NCI-H446 (cell line): ENCODE measurements around the gene MPHOSPH10.
A peak's percentile ranks its signal among the peaks of the same experiment; 100 is the strongest.
"Not testable (repeated sequence)": the region's sequence is repeated elsewhere in the genome, so short reads cannot be mapped to it uniquely, and the experiment has no call there.

ENCODE experiments used
- DNase-seq, 2 experiments: peaks; one replicate each; lab custom pipeline; 2025; lab: John Stamatoyannopoulos, UW

The MPHOSPH10 gene, protein sequence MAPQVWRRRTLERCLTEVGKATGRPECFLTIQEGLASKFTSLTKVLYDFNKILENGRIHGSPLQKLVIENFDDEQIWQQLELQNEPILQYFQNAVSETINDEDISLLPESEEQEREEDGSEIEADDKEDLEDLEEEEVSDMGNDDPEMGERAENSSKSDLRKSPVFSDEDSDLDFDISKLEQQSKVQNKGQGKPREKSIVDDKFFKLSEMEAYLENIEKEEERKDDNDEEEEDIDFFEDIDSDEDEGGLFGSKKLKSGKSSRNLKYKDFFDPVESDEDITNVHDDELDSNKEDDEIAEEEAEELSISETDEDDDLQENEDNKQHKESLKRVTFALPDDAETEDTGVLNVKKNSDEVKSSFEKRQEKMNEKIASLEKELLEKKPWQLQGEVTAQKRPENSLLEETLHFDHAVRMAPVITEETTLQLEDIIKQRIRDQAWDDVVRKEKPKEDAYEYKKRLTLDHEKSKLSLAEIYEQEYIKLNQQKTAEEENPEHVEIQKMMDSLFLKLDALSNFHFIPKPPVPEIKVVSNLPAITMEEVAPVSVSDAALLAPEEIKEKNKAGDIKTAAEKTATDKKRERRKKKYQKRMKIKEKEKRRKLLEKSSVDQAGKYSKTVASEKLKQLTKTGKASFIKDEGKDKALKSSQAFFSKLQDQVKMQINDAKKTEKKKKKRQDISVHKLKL

DNA sequence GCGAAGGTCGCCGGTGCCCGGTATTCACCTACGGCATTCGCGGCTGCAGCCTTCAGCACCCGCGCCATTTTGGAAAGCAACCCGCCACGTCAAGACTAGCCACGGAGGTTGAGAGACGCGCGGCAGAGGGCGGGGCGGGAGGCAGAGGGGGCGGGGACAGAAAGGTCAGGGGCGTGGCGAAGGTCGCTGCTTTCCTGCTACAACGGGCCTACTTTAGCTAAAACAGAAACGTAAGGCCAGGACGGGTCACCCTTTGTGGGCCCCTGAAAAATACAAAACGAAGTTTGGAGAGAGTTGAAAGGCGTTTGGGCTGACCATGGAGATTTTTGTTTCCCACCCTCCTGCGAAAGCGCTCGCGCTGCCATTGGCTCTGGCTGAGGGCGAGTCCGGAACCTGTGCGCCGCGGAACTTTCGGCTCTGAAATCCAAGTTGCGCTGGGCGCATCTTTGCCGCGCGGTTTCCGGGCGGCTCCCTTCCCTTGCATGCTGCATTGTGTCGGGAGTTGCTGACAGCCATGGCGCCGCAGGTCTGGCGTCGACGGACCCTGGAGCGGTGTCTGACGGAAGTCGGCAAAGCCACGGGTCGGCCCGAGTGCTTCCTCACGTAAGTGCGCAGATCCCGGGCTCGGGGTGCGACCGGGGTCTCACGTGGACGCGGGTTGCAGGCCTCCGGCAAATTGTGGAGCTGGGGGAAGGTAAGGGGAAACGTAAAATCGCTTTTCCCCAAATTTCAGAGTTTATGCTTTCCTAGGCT, at the start of gene MPHOSPH10, which contains the start of gene MCEE:
Gene MPHOSPH10, plus strand, starts transcription at position 483 of the 753 bp plus-strand sequence. Its CDS starts 32 bp downstream, at position 515.
Gene MCEE, minus strand, starts transcription at position 78 of the 753 bp plus-strand sequence. Its CDS starts 10 bp downstream, at position 68.
- peak; percentile 81 to 93 for DNase-seq

DNA sequence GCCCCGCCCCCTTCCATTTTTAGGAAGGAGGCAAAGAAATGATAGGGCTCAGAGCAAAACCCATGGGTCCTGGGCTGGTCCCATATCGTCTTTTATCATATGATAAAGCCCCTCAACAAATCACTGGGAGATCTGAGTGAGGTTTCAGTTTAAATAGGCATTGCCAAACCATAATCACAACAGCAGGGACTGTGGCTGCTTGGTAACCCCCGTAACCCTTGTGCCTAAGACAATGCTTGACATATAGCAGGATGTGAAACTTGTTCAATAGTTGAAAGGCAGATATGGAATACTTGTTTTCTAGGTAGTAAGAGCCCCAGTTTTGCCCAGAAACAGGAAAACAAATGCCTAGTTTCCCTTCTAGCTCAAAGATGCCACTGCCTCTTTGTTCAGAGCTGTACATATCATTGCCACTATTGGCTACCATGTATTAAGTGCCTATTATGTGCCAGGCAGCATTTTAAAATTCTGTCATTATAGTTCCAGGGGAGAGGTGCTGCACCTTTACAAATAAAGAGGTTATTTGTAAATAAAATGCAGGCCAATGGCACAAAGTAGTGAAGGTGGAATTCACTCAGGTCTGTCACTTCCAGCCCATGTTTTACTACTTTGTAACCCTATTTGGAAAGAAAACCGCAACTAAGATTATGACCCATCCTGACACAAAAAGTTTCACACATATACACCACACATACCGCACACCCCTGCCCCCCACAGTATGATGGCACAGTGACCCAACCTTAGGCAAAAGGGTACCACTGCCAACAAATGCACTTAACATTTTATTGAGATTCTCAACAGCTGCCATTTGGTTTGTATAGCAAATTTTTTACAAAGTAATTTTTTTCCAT, 47.8 kb upstream of the MPHOSPH10 start:
- DNase-seq, result no peak

DNA sequence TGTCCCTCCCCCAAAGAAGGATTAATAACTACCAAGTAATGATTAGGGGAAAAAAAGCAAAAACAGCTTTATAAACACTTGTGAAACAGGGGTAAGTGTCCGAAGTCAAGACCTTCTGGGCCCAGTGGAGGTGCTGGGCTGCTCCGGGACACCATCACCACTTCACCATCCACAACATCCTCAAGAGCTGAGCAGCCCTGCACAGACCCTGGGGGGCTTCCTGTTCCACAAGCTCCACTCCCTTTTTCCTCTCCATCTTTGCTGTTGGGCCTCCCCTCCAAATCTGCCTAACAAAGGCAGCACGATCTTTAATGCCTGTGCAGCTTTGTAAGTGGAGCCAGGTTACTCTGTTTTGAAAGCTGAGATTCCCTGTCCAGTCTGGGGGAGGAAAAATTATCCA, 47.1 kb upstream of the MPHOSPH10 start:
- DNase-seq, result not testable (repeated sequence)

DNA sequence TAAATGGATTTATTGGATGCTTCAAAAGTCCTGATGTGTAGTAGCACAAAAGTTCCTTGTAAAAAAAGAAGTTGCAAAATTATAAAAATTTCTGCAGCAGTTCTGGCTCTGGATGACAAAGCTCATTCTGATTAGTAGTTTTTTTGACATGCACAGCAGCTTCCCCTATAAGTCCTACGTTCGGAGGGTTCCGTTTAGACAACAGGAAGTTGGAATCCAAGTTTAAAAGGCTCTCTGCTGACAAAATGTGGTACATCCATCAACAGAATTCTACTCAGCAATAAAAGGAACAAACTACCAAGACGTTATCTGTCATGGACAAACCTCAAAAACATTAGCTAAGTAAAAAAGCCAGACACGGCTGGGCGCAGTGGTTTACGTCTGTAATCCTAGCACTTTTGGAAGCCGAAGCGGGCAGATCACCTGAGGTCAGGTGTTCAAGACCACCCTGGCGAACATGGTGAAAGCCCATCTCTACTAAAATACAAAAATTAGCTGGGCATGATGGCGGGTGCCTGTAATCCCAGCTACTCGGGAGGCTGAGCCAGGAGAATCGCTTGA, 46.6 kb upstream of the MPHOSPH10 start:
- not testable (repeated sequence) for DNase-seq

DNA sequence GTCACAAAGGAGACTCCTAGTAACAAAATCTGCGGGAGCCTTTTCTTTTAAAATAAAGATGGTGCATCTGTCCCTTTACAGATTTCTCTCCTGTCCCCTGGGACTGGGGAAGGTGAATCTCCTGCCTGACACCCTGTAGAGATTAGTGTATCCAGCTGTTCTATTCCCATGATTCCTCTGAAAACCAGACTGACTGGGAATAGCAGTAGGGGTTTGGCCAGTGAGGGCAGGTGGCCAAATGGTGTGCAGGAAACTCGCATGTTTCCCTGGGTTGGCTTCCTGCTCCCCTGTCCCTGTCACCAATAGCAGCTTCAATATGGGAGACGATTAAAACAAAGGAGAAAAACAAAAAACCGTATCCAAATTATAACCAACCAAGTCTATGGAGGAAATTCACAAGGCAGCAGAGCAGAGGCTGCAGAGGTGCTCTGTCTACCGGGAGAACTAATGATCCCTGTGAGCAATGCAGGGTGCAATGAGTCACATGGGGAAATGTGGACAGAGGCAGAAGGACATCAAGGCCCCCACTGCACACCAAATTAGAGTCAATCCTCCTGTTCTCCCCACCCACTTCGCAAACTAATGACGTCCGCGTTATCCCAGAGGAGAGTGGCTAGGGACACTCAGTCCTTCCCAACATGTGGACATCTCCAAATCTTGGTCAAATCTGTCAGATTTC, 45.0 kb upstream of the MPHOSPH10 start:
- DNase-seq, result not testable (repeated sequence)

DNA sequence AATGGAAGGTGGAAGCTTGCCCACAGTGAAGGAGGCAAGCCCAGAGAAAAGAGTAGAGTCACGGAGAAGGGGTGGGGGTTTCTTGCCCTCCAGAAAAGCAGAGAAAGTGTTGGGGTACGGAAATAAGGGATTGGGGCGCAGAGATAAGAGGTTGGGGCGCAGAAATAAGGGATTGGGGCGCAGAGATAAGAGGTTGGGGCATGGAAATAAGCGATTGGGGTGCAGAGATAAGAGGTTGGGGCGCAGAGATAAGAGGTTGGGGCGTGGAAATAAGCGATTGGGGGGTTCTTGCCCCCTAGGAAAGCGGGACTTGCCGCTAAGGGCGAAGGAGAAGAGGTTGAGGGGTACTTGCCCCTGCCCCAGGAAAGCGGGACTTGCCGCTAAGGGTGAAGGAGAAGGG, 41.0 kb upstream of the MPHOSPH10 start:
- not testable (repeated sequence) for DNase-seq

DNA sequence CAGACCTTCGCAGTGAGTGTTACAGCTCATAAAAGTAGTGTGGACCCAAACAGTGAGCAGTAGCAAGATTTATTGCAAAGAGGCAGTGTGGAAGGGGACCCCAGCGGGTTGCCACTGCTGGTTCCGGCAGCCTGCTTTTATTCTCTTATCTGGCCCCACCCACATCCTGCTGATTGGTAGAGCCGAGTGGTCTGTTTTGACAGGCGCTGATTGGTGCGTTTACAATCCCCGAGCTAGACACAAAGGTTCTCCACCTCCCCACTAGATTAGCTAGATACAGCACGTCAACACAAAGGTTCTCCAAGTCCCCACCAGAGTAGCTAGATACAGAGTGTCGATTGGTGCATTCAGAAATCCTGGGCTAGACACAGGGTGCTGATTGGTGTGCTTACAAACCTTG, 38.6 kb upstream of the MPHOSPH10 start:
- not testable (repeated sequence) for DNase-seq

DNA sequence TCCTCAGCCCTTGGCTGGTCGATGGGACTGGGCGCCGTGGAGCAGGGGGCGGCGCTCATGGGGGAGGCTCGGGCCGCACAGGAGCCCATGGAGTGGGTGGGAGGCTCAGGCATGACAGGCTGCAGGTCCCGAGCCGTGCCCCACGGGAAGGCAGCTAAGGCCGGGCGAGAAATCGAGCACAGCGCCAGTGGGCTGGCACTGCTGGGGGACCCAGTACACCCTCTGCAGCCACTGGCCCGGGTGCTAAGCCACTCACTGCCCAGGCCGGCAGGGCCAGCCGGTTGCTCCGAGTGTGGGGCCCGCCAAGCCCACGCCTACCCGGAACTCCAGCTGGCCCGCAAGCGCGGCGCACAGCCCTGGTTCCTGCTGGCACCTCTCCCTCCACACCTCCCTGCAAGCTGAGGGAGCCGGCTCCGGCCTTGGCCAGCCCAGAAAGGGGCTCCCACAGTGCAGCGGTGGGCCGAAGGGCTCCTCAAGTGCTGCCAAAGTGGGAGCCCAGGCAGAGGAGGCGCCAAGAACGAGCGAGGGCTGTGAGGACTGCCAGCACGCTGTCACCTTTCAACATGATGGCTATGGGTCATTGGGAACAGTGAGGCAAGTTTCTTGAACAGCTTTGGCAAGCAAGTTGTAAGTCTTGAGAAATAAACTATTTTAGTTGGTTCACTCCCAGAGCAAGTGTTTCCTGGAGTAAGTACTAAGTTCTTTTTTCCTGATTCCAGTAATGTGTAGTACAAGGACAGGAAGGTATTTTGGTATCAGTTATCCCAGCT, 37.8 kb upstream of the MPHOSPH10 start:
- not testable (repeated sequence) for DNase-seq

DNA sequence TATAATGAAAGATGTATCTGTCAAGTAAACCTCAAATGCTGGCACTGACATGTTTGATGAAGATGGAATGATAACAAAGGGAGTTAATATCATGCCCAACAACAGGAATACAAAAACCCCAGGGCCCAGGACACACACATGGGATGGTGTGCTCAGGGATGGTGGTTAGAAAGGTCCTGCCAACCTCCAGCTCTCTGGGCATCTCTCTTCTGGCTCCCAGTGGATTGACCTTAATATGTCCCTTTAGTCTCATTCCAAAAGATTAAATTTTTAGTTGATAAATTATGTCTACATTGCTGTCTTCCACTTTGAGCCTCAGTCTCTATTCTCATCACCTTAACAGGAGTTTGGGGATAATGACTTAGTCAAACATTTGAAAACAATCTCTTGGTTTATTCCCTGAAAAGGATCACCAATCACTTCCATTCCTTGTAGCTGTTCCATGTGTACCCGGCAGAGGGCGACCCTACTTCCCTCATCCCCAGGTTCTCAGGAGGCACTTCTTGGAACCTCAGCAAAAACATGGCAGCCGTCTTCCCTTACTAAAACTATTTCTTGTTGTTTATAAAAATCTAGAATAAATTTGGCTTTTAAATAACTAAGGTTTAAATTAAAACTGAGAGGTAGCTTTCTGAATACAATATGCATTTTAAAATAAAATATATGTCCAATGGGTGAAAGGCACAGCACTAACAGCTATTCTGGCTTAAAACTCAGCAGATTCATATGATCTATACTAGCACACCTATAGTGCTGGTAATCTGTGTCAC, 30.1 kb upstream of the MPHOSPH10 start:
- peak; percentile 23 to 61 for DNase-seq

DNA sequence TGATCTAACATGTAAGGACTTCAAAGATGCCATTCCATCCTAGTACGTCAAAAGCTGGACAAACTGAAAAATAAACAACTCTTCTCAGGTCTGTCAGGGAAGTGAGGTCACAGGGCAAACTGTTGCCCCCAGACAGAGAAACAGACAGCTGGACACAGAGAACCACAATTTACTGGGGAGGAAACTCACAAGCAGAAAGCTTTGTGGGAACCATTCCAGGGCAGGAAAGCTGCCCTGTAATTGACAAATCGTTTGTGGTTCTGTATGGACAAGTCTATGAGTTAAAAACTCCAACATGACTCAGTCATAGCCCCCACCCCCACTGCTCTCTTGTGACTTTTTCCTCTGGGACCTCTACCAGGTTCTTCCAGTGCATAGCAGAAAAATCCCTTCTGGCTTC, 28.8 kb upstream of the MPHOSPH10 start:
- DNase-seq, result no peak

DNA sequence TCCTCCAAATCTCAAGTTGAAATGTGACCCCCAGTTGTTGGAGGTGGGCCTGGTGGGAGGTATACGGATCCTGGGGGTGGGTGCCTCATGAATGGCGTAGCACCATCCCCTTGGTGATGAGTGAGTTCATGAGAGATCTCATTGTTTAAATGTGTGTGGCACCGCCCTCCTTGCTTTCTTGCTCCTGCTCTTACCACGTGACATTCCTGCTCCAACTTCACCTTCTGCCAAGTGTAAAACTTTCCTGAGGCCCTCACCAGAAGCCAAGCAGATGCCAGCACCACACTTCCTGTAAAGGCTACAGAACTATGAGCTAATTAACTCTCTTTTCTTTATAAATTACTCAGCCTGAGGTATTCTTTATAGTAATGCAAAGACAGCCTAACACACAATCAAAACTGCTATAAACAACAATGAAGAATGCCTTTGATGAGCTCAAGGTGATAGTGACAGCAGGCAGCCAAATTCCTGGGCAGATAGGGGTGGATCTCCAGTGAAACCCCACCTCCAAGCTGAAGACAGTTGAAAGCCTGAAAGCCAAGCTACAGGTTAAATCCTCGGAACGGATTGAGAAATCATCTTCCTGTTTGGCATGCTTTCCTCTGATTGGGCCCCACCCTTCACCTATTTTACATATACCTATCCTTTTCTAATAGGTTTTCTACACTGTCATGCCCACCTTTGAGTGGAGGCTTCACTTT, 27.3 kb upstream of the MPHOSPH10 start:
- DNase-seq, result no peak

DNA sequence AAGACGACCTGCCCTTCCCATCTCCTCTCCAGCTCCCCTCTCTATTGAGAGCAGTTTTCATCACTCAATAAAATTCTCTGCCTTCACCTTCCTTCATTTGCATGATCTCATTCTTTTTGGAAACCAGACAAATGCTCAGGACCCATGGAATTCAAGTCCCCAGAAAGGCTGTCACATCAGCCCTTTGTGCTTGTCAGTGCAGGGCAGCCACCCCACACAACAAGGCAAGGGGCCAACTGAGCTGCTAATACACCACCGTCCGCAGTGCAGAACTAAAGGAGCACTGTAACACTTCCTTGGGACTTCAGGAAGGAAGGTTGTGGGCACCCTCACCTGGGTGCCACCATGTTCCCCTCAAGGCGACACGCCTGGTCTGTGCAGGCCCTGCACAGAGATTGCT, 26.6 kb upstream of the MPHOSPH10 start:
- no peak for DNase-seq

DNA sequence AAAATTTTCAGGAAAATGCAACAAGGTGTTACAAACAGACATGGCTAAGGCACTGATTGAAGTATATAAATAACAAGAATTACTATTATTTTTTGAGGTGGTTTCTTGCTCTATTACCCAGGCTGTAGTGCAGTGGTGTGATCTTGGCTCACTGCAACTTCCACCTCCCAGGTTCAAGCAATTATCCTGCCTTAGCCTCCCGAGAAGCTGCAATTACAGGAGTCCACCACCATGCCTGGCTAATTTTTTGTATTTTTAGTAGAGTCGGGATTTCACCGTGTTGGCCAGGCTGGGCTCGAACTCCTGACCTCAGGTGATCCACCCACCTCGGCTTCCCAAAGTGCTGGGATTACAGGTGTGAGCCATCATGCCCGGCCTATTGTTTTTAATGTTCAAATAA, 24.0 kb upstream of the MPHOSPH10 start:
- DNase-seq, result not testable (repeated sequence)

DNA sequence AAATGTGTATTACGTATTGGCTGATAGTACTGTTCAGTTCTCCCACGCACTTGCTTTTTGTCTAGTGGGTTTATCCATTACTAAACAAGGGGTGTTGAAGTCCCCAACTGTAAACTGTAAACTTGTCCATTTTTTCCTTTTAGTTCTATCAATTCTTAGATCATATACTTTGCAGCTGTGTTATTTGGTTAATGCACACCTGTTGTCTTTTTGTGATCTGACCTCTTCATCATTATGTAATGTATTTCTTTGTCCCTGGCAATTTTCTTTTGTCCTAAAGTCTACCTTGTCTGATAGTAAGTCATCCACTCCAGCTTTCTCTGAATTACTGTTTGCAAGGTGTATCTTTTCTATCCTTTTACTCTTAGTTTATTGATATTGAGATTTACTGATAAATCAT, 22.3 kb upstream of the MPHOSPH10 start:
- DNase-seq, result no peak

DNA sequence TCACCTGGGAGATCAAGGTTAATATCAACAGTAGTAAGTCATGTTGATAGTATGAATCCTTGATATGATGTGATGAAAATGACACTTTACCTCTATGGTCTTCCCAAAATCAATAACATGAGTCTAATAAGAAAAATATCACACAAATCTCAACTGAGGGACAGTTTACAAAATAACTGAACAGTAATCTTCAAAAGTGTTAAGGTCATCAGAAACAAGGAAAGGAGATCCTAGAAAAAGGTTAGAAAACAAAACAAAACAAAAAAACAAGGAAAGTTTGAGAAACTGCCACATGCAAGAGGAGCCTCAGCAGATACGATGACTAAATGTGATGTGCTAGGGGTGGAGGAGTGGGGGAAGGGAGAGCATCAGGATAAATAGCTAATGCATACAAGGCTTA, 16.6 kb upstream of the MPHOSPH10 start:
- no peak for DNase-seq

DNA sequence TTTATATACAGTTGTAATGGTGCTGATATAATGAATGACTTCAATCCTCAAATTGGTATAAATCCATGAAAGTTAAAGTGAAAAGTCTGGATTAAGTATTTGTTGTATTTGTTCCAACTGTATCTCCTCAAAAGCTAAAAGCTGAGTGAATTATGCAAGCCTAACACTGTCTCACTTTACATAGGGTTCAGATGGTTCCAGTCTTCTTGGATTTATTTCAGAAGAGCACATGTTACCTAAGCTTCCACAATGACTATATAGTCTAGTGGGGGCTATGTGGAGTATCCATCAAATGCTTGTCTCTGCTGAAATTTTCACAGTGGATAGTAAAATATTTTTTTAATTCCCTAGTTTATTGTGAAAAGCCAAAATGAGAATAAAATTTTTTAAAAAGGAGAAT, 13.4 kb upstream of the MPHOSPH10 start:
- no peak for DNase-seq

DNA sequence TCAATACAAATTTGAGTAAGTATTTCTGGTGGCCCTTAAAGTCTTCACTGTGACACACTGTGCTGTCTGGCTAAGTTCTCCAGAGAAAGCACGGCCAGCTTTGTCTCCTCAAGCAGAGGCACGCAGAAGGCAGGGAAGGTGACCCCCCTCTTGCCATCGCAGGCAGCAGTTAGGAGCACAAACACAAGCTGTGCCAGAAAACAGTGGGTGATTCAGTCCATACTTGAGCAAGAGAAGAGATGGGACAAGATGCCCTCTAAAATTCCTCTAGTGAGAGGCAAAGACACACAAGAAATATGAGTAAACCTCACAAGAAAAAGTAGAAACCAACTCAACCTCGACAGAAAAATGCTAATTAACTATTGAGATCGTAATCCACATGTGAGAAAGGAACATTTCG, 10.2 kb upstream of the MPHOSPH10 start:
- DNase-seq, result no peak

DNA sequence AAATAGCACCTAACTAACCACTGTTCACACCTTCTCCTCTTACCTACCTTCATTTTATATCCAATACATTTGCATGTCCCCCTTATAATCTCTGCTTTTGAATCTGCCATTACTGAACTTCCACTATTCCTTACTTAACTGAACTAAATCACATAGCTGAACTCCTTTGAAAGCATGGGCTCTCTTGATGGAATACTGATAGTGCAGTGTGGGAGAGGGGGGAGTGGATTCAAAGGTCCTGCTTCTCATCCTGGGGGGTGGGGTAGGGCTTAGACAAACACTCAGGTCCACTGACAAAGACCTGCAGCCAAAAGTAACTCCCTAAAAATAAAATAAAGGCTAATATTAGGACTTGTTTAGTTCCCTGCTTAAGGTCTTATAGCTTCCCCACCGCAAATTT, 9.0 kb upstream of the MPHOSPH10 start:
- no peak for DNase-seq
